Measurements from ENCODE around the gene NAA80.

DNA sequence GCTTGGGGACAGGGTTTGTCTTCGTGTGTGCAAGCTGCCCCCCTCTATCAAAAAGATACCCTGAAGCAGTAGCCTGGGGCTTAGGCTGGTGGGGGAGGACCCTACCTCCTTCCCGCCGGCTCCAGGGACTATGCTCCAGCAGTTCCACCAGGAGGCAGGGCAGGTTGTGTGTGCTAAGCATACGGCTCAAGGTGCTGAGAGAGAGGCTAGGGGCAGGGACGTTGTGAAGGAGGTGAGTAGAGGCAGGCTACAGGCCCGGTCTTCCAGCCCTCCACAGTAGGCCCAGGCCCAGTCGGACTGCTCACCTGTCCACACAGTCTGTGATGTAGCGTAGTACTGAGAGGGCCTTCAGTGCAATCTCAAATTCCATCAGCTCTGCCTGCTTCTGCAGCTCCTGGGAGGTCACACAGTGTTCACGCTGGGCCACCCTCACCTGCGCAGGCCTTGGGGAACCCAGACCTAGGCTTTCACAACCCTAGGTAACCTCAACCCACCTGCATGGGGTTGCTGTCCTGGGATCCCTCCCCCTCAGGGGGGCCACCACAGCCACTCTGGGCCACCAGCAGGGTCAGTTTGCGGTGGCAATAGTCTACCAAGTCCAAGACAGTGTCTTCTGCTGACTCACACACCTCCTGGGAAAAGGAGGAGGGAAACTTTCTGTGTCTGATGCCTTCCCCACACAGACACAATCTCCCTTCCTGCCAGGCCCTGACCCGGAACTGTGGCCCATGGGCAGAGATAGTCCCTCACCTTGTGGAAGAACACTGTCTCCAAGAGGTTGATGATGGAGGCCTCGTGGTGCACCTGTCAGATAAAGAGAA is 43.8 kb upstream of the NAA80 start:
- TF ChIP-seq, protein P1, sequence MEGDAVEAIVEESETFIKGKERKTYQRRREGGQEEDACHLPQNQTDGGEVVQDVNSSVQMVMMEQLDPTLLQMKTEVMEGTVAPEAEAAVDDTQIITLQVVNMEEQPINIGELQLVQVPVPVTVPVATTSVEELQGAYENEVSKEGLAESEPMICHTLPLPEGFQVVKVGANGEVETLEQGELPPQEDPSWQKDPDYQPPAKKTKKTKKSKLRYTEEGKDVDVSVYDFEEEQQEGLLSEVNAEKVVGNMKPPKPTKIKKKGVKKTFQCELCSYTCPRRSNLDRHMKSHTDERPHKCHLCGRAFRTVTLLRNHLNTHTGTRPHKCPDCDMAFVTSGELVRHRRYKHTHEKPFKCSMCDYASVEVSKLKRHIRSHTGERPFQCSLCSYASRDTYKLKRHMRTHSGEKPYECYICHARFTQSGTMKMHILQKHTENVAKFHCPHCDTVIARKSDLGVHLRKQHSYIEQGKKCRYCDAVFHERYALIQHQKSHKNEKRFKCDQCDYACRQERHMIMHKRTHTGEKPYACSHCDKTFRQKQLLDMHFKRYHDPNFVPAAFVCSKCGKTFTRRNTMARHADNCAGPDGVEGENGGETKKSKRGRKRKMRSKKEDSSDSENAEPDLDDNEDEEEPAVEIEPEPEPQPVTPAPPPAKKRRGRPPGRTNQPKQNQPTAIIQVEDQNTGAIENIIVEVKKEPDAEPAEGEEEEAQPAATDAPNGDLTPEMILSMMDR (IDR thresholded peaks at IDR 0.05; ENCODE audit: low read depth, low read length), result no peak
- no peak for TF ChIP-seq EZH2phosphoT487 (IDR thresholded peaks at IDR 0.05; ENCODE audit: low read depth)

All from OCI-LY3 (cell line).